ENCODE measurements around the gene SEPTIN10.

- no peak for TF ChIP-seq CTCF (IDR thresholded peaks at IDR 0.05)
- TF ChIP-seq EP300 (IDR thresholded peaks at IDR 0.05): no peak
- no peak for TF ChIP-seq POLR2A (IDR thresholded peaks at IDR 0.05)
These were observed 64.7 kb downstream of the SEPTIN10 start for GRCh38 chr2:109549016-109549590.

All from ovary (tissue), 3 donors.